Measurements from ENCODE around the gene SMURF1.

DNA sequence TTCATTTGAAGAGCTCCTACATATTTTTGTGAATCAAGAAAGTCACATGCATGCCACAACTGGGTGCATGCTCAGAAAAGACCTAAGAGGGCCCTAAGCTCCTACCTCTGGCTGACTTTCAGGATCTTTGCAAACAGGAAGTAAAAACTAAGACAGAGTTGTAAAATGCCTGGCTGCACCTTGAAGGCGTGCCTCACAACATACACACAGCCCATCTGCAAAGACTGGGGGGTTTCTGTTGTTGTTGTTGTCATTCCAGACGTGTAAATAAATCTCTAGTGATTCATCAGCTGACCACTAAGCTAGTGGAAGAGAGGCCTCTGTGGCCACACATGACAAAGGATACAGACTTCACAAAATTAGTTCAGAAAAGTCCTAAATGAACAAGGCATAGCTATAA is 31.8 kb downstream of the SMURF1 start:
- TF ChIP-seq, protein P1, sequence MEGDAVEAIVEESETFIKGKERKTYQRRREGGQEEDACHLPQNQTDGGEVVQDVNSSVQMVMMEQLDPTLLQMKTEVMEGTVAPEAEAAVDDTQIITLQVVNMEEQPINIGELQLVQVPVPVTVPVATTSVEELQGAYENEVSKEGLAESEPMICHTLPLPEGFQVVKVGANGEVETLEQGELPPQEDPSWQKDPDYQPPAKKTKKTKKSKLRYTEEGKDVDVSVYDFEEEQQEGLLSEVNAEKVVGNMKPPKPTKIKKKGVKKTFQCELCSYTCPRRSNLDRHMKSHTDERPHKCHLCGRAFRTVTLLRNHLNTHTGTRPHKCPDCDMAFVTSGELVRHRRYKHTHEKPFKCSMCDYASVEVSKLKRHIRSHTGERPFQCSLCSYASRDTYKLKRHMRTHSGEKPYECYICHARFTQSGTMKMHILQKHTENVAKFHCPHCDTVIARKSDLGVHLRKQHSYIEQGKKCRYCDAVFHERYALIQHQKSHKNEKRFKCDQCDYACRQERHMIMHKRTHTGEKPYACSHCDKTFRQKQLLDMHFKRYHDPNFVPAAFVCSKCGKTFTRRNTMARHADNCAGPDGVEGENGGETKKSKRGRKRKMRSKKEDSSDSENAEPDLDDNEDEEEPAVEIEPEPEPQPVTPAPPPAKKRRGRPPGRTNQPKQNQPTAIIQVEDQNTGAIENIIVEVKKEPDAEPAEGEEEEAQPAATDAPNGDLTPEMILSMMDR (IDR thresholded peaks at IDR 0.05): no peak
- no peak for TF ChIP-seq ZFX (IDR thresholded peaks at IDR 0.05; ENCODE audit: borderline replicate concordance)
